Lower leg skin (tissue), 3 donors: ENCODE measurements around the gene SCAPER.

Experiments used
- CTCF ChIP-seq, 3 donors: fragments of 450-650 bp; IDR thresholded peaks; one replicate each; pipeline ENCODE4 v1.5.1; 2016; ENCODE audit warnings: antibody characterized with exemption in 3 of 3, mild to moderate bottlenecking in 3 of 3, moderate library complexity in 2 of 3
- POLR2A ChIP-seq, 2 donors: fragments of 450-650 bp; IDR thresholded peaks; one replicate each; pipeline ENCODE4 v1.6.1; 2016 to 2017; ENCODE audit warnings: antibody characterized with exemption in 2 of 2, mild to moderate bottlenecking in 1 of 2, moderate library complexity in 1 of 2

- TF ChIP-seq CTCF (IDR thresholded peaks at IDR 0.05) (no peak), POLR2A (IDR thresholded peaks at IDR 0.05) (no peak)
These were observed 7.3 kb upstream of the SCAPER start for GRCh38 chr15:76912430-76912829.
